Pancreas (tissue), 10 donors: Measurements from ENCODE around the gene CCDC38. TPM values are rescaled to one million over a fixed set of nuclear protein-coding genes. Genes with fewer than 3 reads are reported as not detected.

Source experiments
- ATAC-seq, 4 donors: fragments of 200-7000 bp; cut with Tn5 transposase; one replicate each; pipeline versions ENCODE4 v1.8.0 to v1.9.1; 2020; ENCODE audit warnings: mild to moderate bottlenecking in 4 of 4, moderate library complexity in 4 of 4
- DNase-seq, 6 donors: peaks; one replicate each; pipeline ENCODE4 v3.0.0-alpha.2; 2020
- FAIRE-seq: peaks from 2 replicates; lab custom pipeline; 2012; peaks lifted over from hg19 to GRCh38; lab: Jason Lieb, UNC
- H3K27ac ChIP-seq, 4 donors: fragments of 200-600 bp; sonication (generic); 1 replicate in 3 of 4; 2 replicates in 1 of 4; pipeline versions ENCODE4 v1.5.0 to v1.8.0; 2020
- H3K27me3 ChIP-seq, 4 donors: fragments of 200-600 bp; one replicate each; pipeline ENCODE4 v1.8.0; 2021
- H3K36me3 ChIP-seq, 3 donors: fragments of 200-600 bp; sonication (generic) in 1 of 3; one replicate each; pipeline versions ENCODE4 v1.5.0 to v1.8.0; 2020 to 2021
- H3K4me1 ChIP-seq, 3 donors: fragments of 200-600 bp; one replicate each; pipeline ENCODE4 v1.8.0; 2021
- H3K4me3 ChIP-seq, 4 donors: fragments of 200-600 bp; sonication (generic) in 2 of 4; one replicate each; pipeline versions ENCODE4 v1.5.0 to v1.8.0; 2020 to 2021
- H3K9me3 ChIP-seq, 4 donors: fragments of 200-600 bp; one replicate each; pipeline ENCODE4 v1.8.0; 2021
- WGBS, 2 donors: extraction: QIAGEN DNeasy Blood & Tissue Kit; methylation state at CpG; one replicate each; pipeline ENCODE4 v1.1.7; 2013; 5-methylcytosine and 5-hydroxymethylcytosine counted together
- intact Hi-C, 3 donors: fragments of 100-400 bp; cut with DNase I; formaldehyde crosslinking; loops; one replicate each; pipeline versions ENCODE4 v1.11.1 to v1.14.2; 2022
- polyA plus RNA-seq, 2 donors: library from polyadenylated mRNA; stranded (reverse); fragments of 200-250 nt; gene quantifications; one replicate each; pipeline ENCODE4 v1.2.3, GENCODE V29; 2013
- total RNA-seq, 6 donors: library from RNA; stranded (reverse); fragmentation: NEBNext Ultra II Directional in 4 of 6; extraction: Animal tissue kit (Norgen Biotek cat#: 25700) in 4 of 6; gene quantifications; one replicate each; pipeline versions ENCODE4 v1.2.1 to v1.2.4, GENCODE V29; 2021 to 2023
- TF ChIP-seq, protein P1 (sequence below), 4 donors: fragments of 200-600 bp; sonication (generic) in 3 of 4; IDR thresholded peaks; one replicate each; pipeline versions ENCODE4 v1.5.0 to v1.8.0; 2021; ENCODE audit warnings: antibody characterized with exemption in 4 of 4
- donor health status: healthy with polysubstance abuse.
- donor health status: DM: no; HTN: no; CAD: no; lungs with moderate emphysema.
- donor health status: DM: no; HTN: no; CAD: no.
- donor health status: control.
- donor health status: control.
- donor health status: Bipolar disorder and iron deficiency.
- donor health status: DM: yes; HTN: yes; CAD: no.
- donor health status: DM: no; HTN: no; CAD: no.
- donor health status: DM: no; HTN: no; CAD: no.
- donor health status: DM: yes; HTN: yes; CAD: no.

The CCDC38 gene
- total and polyA plus RNA-seq, 8 donors, result 0.05 TPM; not detected in 7

DNA sequence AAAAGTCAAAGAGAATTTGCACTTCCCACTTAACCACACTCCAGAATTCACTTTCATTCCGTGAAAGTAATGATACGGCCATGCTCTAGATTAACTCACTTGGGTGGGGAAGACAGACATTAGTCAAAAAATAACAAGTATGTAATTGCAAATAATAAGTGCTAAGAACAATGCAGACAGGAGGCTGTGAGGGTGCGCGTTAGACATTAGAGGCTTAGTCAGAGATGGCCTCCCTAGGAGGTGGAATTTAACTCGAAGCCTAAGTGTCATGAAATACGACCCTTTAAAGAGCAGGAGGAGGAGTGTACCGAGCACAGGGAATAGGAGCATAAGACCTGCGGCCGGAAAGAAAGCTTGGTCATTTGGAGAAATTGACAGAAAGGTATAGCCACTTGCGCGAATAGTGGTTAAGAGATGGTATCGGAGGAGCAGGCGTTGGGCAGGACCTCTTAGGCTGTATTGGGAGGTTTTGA lies 83.0 kb downstream of the CCDC38 start:
- intact Hi-C loops, result no loop called here
- DNase-seq (no peak), FAIRE-seq (no peak), ATAC-seq (peak in 3 of 4 donors; percentile 1 to 10 (median 2))
- Histone ChIP-seq H3K27me3 (no peaks in the 10 kb centered on the region), H3K36me3 (peaks cover 0 to 8% (median 0%) of the 10 kb centered on the region in 3 donors), H3K4me3 (peak overlapping the region; percentile 62 to 84 (median 72)), H3K4me1 (peaks cover 0 to 9% (median 4%) of the 10 kb centered on the region in 3 donors), H3K9me3 (no peaks in the 10 kb centered on the region), H3K27ac (peak overlapping the region; percentile 52 to 73 (median 64))
- TF ChIP-seq, protein P1, sequence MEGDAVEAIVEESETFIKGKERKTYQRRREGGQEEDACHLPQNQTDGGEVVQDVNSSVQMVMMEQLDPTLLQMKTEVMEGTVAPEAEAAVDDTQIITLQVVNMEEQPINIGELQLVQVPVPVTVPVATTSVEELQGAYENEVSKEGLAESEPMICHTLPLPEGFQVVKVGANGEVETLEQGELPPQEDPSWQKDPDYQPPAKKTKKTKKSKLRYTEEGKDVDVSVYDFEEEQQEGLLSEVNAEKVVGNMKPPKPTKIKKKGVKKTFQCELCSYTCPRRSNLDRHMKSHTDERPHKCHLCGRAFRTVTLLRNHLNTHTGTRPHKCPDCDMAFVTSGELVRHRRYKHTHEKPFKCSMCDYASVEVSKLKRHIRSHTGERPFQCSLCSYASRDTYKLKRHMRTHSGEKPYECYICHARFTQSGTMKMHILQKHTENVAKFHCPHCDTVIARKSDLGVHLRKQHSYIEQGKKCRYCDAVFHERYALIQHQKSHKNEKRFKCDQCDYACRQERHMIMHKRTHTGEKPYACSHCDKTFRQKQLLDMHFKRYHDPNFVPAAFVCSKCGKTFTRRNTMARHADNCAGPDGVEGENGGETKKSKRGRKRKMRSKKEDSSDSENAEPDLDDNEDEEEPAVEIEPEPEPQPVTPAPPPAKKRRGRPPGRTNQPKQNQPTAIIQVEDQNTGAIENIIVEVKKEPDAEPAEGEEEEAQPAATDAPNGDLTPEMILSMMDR (IDR thresholded peaks at IDR 0.05), result no peak
- 1 to 2% methylated on average over 13 of the region's 13 CpGs for WGBS, 2 donors

DNA sequence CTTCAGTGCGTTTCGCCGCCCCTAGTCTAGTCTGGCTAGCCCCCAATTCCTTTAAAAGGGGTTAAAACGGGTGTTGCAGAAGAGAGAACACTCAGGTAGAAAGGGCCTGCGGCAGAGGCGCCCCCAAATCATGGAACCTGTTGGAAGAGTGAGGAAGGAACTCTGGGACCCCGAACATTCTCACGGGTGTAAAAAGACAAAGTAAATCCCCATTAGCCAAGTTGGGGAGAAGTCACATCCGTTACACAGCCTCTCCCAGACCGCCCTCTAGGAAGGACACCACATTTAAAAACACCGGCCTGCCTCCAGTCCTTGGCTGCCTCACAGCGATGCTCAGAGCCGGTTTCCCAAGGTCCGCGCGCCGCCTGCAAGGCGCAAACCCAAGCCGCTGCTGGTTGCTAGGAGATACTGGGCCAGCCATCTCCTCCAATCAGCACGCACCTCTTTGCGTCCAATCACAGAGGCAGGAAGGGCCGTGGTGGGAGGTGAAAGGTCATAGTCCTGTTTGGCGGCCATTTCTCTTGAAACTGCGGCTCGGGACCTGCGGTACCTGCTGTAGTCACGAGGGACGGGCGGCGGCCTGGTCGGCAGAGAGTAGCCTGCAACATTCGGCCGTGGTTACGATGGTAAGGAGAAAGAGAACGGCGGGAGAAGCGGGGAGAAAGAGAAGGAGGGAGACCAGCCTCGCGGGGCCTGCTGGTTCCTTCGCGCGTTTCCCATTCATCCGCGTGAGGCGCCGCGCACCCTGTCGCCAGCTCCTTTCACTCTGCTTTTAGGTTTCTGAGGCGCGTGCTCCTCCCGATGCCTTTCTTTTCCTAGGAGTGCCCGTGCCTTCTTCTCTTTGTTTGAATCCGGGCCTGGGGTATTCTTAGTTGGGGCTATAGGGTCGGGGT lies 83.7 kb downstream of the CCDC38 start, which contains the start of gene SNRPF:
SNRPF (plus strand) TSS at position 502 of the 893 bp plus-strand sequence; CDS start at position 624, 122 bp downstream.
- peak within 1 kb of the TSS; percentile 52 to 73 (median 64) for H3K27ac ChIP-seq
- no peaks in the 10 kb centered on the region for H3K27me3 ChIP-seq
- H3K9me3 ChIP-seq, result no peaks in the 10 kb centered on the region
- ATAC-seq, result peak; percentile 99 to 100 (median 100)
- H3K4me3 ChIP-seq, result peak within 1 kb of the TSS; percentile 62 to 84 (median 72)
- H3K36me3 ChIP-seq, result peaks cover 0 to 8% (median 0%) of the 10 kb centered on the region in 3 donors
- intact Hi-C loops, result no loop called here
- peaks cover 0 to 9% (median 4%) of the 10 kb centered on the region in 3 donors for H3K4me1 ChIP-seq
- TF ChIP-seq, protein P1 (IDR thresholded peaks at IDR 0.05), result no peak
- peak; percentile 78 for FAIRE-seq
- DNase-seq, result peak; percentile 90 to 97 (median 95)
- WGBS, 2 donors, result 1% methylated on average over 51 to 54 of the region's 54 CpGs

DNA sequence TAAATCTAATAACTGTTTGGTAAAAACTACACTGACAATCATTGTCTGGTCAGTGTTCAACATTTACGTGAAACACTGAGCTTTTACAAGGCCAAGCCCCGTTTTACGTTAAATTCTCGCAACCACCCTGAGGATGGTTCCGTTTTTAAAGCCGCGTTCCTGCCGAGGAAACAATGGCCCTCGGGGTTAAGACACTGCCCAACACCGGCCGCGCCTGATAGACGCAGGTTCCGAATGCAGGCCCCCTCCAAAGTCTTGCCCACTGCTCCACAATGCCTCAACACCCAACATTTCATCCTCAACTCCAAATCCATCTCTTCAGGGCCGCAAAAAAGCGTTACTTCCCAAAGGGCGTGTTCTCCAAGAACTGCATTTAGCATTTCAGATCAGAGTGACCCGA lies 84.6 kb downstream of the CCDC38 start:
- intact Hi-C loops, result no loop called here
- no peak overlapping the region for H3K27ac ChIP-seq
- no peak overlapping the region for H3K4me3 ChIP-seq
- peaks cover 0 to 9% (median 4%) of the 10 kb centered on the region in 3 donors for H3K4me1 ChIP-seq
- TF ChIP-seq, protein P1 (IDR thresholded peaks at IDR 0.05), result no peak
- ATAC-seq, result no peak
- no peaks in the 10 kb centered on the region for H3K9me3 ChIP-seq
- DNase-seq, result no peak
- peaks cover 0 to 8% (median 0%) of the 10 kb centered on the region in 3 donors for H3K36me3 ChIP-seq
- H3K27me3 ChIP-seq, result no peaks in the 10 kb centered on the region
- WGBS, 2 donors, result 56 to 64% methylated on average over 18 of the region's 18 CpGs
- FAIRE-seq, result no peak

DNA sequence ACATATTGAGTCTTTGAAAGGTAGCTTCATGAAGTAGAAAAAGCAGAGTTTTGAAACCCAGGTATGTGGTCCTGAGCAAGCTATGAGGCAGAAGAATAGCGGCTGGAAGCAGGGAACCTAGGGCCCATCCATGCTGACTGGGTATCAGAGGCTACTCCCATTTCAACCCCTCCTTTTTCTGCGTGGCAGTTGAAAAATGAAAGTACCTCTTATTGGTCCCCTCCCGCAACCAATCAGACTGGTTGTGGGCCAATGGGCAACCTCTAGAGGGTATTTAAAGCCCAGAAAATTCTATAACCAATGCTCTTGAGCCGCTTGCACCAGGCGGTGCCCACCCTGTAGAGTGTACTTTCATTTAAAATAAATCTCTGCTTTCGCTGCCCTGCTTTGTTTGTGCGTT lies 85.3 kb downstream of the CCDC38 start:
- Histone ChIP-seq H3K4me1 (peaks cover 0 to 9% (median 4%) of the 10 kb centered on the region in 3 donors), H3K27ac (no peak overlapping the region), H3K4me3 (no peak overlapping the region), H3K27me3 (no peaks in the 10 kb centered on the region), H3K36me3 (peaks cover 0 to 1% (median 0%) of the 10 kb centered on the region in 3 donors), H3K9me3 (no peaks in the 10 kb centered on the region)
- DNase-seq (no peak), FAIRE-seq (no peak), ATAC-seq (no peak)
- WGBS, 2 donors, result 89 to 93% methylated on average over 7 of the region's 7 CpGs
- intact Hi-C loops, result no loop called here
- TF ChIP-seq, protein P1 (IDR thresholded peaks at IDR 0.05), result no peak
